DMS53 treated with DMSO at 0.1 percent for 48 hours (cell line): ENCODE results near the gene SRCAP.
"Not testable (repeated sequence)": the region's sequence is repeated elsewhere in the genome, so short reads cannot be mapped to it uniquely, and the experiment has no call there.

Source experiments
- DNase-seq: peaks from one replicate; lab custom pipeline; 2025; ENCODE audit not compliant: unreplicated experiment; lab: John Stamatoyannopoulos, UW

The SRCAP gene

GRCh38 chr16:30697264-30698138 is 1.5 kb upstream of the SRCAP start:
- DNase-seq = peak; percentile 83

GRCh38 chr16:30698139-30698815 is 694 bp upstream of the SRCAP start:
- DNase-seq = peak; percentile 50

- no peak for DNase-seq
Observed at GRCh38 chr16:30699615-30700099, 686 bp downstream of the SRCAP start.

GRCh38 chr16:30700491-30700890 is 1.5 kb downstream of the SRCAP start:
- no peak for DNase-seq

- DNase-seq = no peak
Observed at GRCh38 chr16:30700971-30701370, 2.0 kb downstream of the SRCAP start.

- not testable (repeated sequence) for DNase-seq
Observed at GRCh38 chr16:30703071-30703470, 4.1 kb downstream of the SRCAP start.

- DNase-seq = no peak
Observed at GRCh38 chr16:30703971-30704370, 5.0 kb downstream of the SRCAP start.

- no peak for DNase-seq
Observed at GRCh38 chr16:30706046-30706445, 7.1 kb downstream of the SRCAP start.

- DNase-seq = no peak
Observed at GRCh38 chr16:30710971-30711370, 12.0 kb downstream of the SRCAP start.

GRCh38 chr16:30711712-30712111 is 12.7 kb downstream of the SRCAP start:
- DNase-seq = no peak

GRCh38 chr16:30715750-30716445 is 16.9 kb downstream of the SRCAP start:
- no peak for DNase-seq

GRCh38 chr16:30720086-30720485 is 21.1 kb downstream of the SRCAP start:
- DNase-seq = no peak

- DNase-seq = no peak
Observed at GRCh38 chr16:30720694-30721093, 21.7 kb downstream of the SRCAP start.

GRCh38 chr16:30721167-30721566 is 22.2 kb downstream of the SRCAP start:
- DNase-seq = no peak

GRCh38 chr16:30721606-30722005 is 22.6 kb downstream of the SRCAP start:
- DNase-seq = peak; percentile 17

- no peak for DNase-seq
Observed at GRCh38 chr16:30722443-30722842, 23.5 kb downstream of the SRCAP start.

GRCh38 chr16:30722916-30723315 is 23.9 kb downstream of the SRCAP start:
- DNase-seq = no peak

GRCh38 chr16:30723725-30724355 is 24.9 kb downstream of the SRCAP start:
- DNase-seq = no peak

- DNase-seq = no peak
Observed at GRCh38 chr16:30724641-30725417, 25.9 kb downstream of the SRCAP start.

- DNase-seq = no peak
Observed at GRCh38 chr16:30725418-30725792, 26.4 kb downstream of the SRCAP start.
